Hindlimb muscle (tissue), 1 donor: ENCODE data around the gene NSUN2. TPM values are rescaled to one million over a fixed set of nuclear protein-coding genes. Genes with fewer than 3 reads are reported as not detected.
A peak's percentile ranks its signal among the peaks of the same experiment; 100 is the strongest.

Source experiments
- DNase-seq: peaks from one replicate; pipeline ENCODE4 v3.0.0-alpha.2; 2013
- polyA plus RNA-seq: library from polyadenylated mRNA; unstranded; fragments of 120-200 nt; gene quantifications from one replicate; pipeline ENCODE4 v1.2.1, GENCODE V29; 2013; ENCODE audit not compliant: insufficient read length

Gene NSUN2
- polyA plus RNA-seq, 1 donor, result 49.2 TPM

DNA sequence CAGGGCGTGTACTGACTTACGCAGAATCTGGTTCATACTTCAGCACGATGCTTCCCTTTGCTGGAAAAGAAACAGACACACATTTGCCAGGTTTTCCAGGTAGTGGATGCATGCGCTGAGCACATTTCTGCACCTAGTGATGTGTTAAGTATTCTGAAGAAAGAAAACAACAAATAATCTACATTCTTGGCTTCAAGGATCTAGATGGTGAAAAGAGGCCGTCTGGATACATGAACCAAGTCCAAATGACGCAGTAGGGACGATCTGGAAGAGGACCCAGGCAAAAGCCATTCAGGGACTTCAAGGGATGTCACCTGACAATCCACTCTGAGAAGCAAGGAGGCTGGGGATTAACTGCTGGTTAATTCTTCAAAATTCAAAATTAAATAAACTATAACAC, 30.4 kb downstream of the NSUN2 start:
- no peak for DNase-seq

DNA sequence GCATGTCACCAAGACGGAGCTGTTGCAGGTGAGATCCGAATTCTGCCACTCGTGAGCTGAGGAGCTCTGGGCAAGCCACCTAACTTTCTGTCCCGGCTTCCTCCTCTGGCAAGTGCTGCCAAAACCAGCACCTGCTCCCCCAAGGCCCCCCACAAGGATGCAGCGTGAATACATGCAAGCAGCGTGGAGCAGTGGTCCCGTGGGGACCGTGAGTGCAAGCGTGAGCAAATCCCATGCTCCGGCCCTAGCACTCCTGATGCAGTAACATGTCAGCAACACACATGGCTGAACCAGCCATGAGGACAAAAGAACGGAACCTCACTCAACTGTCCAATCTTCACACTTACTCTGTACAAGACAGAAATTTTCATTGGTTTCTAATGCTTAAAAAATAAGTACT, 31.0 kb downstream of the NSUN2 start:
- no peak for DNase-seq

DNA sequence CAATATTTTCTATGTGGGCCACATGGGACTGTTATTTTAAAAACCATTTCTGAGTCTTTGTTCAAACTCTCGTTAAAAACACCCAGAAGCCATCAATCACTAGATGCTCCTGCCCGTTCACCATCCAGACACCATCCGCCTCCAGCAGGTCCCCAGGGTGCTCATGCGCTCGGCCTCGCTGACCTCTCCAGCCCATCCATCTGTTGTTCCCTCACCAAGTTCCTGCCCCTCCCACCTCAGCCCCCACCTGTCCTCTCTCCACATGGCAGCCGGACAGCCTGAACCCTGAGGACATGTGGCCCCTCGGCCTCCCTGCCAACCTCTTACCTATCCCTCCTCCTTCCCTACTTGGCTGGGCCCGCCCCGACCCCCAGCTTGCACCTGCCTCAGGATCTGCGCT, 31.6 kb downstream of the NSUN2 start:
- no peak for DNase-seq

DNA sequence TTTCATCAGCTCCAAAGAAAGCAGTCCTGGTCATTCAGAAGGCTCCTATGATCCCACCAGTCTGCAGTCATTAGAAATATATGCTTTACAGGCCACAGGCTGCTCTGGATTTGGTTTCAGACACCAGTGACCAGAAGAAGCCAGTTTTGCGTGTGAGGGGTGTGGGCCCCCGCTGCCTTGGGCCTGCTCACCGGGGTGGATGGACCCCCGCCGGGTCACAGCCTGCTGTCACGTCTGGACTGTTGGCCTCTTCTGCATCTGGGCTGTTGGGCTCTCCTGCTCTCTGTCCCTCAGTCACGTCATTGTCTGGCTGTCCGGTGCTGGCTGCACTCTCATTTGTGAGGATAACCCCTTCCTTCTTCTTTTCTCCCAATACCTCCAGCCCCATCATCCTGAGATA, 33.1 kb downstream of the NSUN2 start:
- no peak for DNase-seq

DNA sequence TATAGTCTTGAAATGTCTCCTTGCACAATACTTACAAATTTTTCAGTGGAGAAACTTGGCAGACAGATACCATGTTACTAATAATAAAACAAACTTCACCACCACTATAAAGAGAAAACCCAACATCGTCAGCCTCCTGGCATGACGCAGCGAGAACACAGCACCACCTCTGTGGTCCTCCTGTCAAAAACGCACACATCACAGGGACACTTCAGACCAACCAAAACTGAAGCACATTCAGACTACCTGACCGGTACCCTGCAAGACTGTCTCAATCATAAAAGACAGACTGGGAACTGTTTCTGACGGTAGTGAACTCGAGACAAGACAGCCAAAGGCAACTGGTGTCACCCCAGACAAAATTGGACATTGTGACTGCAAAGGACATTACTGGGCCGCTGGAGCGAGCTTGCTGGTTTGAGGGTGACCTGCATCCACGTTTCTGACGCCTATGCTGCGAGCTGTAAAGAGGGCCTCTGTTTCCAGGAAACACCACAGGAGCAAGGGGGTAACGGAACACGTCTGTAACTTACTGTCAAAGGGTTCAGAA, 34.4 kb downstream of the NSUN2 start:
- DNase-seq, result no peak

DNA sequence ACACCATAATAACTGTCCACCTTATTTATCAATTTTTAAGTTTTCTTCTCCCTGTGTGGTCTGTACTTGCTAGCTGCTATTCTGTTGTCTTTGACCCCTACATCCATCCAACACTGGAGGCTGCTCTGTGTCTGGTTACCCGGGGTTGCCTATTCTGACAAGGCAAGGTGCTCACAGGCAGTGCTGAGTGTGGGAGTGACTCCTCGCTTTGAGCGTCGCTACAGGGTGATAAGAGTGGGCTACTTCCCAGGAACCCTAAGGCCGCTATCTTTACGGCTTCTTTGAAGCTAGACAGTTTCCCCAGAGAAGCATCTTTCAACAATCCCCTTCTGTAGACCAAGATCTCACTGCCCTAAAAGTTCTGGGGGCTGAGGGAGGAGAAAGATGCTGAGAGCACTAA, 35.3 kb downstream of the NSUN2 start:
- no peak for DNase-seq

DNA sequence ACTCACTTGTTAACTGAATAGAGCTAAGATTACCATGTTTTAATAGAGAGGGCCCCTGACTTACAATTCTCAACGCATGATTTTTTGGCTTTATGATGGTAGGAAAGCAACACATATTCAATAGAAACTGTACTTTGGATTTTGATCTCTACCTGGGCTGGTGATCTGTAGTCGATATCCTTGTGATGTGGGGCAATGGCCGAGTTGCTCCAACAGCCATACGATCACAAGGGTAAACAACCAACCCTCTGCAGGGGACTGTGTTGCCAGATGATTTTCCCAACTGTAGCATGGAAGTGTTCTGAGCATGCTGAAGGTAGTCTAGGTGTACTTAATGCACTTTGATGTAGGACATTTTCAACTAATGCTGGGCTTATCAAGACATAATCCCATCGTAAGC, 36.5 kb downstream of the NSUN2 start:
- DNase-seq, result no peak

DNA sequence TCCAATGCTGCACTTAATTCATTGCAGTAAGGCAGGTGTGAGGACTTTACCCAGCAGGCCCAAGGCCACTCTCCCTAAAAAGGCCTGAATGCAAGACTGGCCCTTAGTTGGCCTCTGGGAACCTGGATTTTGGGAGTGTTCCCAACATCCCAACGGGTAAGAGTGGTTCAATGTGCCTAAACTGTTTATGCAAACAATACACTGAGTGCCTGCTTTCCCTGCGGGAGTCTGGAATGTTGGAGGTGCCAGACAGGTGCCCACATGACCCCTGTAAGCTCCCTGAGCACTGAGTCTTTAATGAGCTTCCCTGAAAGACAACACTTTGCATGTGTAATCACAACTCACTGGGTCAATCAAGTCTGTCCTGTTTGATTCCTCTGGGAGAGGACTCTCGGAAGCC, 37.4 kb downstream of the NSUN2 start:
- DNase-seq, result no peak

DNA sequence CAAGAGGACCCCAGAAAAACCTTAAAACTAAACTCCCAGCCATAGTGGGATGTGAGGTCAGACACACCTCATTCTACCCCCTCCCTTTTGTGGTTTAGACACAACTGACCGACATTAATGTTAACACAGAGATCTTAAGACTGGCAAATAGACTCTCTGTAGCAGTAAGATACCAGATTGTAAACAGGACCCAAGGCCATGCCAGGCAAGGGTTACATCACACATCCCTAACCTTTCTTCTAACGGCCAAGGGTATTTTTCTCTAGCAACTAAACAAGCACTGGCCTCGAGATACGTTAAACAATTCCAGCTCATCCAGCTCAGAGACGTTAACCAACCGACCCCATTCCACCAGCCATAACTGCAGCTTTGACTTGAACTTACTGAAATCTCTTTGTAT, 38.8 kb downstream of the NSUN2 start:
- DNase-seq, result no peak

DNA sequence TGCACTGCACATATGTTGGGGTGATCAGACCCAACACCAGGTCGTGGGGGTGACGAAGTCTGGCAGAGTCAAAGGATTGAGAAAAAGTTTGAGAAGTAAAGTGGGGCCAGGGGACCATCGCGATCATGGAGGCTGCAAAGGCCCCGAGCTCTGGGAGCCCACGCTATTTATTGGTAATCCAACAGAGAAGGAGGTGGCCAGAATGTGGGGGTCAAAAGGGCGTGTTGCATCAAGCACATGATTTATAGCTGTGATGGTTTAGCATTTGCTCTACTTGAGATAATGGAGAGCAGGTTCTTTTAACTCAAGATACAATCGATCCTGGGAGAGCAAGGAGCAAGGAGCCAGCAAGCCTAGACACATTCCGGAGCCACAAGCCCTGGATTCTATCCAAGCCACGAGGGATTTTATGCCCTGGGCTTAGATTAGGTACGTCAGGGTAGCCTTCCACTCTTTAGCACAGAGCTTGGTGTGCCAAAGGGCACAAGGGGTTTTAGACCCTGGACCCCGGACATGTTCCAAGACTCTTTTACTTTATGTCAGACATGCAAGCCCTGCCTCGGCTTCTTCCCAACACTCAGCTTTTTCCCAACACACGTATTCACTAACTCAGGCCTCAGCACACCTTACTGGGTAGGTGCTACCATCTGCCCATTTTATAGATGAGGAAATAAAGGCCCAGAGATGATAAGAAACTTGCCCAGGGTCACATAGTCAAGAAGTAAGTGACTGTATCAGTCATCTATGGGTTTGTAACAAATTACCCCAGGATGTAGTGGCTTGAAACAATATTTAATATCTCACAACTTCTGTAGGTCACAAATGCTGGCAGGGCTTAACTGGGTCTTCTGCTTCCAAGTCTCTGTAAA, 39.5 kb downstream of the NSUN2 start:
- DNase-seq, result no peak

DNA sequence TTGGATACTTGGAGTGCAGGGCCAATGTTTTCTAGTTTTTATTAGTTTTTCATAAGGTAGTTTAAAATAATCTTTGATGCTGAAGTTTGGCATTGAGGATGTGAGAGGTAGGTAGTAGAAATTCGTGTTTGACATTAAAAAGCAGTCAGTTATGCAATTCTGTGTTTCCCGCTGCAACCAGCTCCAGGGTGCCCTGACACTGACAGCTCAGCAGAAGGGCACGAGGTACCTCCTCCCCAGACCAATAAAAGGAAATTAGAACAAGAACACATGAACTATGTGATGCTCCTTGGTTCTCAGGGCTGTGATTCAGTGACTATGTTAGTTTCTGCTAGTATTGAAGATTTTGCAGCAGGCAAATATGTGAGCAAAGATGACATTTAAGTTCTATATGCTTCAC, 40.2 kb downstream of the NSUN2 start:
- no peak for DNase-seq

DNA sequence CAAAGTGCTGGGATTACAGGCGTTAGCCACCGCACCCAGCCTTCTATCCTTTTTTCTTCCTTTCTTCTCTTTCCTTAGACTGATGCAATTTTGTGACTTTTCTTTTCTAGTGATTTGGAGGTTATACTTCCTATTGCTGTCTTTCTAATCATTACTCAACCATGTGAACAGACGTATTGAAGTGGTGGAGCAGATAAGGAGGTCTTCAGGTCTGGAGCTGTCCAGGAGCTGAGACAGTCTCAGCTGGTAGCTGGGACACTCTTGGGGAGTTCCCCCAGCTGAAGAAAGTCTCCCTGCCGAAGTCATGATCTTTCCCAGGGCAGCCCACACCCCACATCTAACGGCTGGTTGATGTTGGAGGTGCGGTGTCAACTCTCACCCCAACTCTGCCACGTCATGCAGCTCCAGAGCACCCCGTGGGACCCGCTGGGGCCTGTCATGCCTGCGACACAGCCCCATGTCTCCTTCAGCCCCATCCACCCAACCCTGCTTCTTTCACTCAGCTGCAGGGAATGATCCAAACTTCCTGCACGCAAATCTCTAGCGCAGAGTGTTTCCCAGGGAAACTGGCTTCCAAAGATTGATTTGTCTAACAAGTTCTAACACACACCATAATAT, 41.1 kb downstream of the NSUN2 start:
- no peak for DNase-seq

DNA sequence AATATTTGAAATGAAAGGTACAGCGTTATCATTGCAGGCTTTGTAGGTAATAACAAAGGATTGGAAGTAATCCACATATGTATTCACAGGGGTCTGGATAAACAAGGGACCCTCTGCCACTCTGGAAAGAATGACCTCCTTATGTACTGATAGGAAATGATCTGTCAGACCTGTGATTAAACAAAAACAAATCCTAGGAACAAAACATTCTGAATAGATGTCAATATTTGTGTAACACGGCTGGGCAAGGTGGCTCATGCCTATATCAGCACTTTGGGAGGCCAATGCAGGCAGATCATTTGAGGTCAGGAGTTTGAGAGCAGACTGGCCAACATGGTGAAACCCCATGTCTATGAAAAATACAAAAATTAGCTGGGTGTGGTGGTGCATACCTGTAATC, 42.3 kb downstream of the NSUN2 start:
- DNase-seq, result no peak

DNA sequence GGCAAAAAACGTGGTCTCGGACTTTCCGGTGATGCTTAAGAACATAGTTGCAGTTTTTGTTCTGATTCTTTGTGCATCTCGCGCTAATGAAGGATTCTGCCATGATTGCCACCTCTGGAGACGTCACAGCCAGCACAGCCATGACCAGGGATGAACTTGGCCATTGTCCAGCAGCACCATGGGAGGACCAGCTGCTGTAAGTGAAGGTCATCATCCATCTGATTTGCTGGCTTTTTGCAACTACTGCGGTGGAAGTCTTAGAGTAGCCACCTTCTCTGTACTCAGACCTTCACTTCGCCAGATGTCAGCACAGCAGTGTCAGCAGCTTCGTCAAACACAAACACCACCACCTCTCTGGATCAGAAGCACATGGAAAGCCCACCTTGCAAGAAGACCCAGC, 45.7 kb downstream of the NSUN2 start:
- DNase-seq, result no peak

DNA sequence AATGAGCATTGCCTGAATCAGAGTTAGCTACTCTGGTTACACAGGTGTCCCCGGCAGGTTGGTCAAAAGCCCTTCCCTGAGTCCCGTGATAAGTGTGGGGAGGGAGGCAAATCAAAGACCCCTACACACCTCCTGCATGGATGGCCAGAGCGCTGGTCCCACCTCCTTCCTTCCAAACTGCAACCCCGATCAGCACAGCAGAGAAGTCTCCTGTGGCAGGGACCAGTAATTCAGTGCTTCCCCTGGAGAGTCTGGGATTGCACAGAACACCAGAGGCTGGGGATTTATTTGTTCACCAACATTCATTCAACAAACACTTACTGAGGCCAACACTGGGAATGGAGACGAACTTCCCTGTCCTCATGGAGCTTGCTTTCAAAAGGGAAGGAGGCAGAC, 46.2 kb downstream of the NSUN2 start:
- no peak for DNase-seq

DNA sequence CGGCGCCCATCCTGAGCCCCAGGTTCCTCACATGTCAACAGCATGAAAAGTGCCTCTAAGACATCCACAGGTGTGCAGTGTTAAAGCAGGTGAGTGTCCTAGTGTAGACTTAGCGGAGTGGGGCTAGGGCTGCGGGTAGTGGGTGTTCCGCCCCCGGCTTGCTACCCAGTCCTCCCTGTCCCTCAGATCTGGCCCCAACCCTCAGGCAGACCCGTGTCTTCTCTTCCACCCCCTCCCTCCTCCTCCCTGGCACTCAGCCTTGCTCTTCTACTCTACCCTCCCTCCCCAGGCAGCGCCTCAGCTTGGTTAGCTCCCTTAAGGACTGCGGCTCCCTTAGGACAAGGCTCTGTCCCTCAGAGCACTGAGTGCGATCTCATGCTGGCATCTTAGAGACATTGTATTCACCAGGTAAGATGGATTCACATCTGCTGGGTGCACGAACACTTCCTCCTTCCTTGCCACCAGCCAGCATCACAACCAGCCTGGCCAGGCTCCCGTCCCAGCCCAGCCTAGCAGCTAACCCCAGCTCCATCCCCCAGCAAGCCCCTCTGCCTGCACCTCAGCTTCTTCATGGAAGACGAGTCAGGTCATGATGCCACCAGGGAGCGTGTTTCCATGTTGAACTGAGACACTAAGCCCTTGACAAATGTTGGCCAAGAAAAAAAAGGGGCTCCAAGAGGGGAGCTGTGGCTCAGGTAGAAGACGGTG, 46.8 kb downstream of the NSUN2 start:
- DNase-seq, result no peak

DNA sequence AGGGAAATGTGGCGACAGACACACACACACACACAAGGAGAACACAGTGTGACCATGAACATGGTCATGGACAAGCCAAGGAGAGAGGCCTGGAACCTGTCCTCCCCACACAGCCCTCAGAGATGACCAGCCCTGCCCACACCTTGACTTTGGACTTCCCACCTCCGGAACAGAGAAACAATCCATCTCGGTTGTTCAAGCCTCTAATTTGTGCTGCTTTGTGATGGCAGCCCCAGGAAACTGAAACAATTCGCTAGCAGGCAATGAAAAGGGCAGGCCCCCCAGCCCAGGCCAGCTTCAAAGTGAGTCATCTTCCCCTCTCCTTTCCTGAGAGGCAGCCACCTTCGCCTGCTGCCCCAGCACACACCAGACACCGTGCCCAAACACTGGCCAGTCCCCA, 47.7 kb downstream of the NSUN2 start:
- no peak for DNase-seq

DNA sequence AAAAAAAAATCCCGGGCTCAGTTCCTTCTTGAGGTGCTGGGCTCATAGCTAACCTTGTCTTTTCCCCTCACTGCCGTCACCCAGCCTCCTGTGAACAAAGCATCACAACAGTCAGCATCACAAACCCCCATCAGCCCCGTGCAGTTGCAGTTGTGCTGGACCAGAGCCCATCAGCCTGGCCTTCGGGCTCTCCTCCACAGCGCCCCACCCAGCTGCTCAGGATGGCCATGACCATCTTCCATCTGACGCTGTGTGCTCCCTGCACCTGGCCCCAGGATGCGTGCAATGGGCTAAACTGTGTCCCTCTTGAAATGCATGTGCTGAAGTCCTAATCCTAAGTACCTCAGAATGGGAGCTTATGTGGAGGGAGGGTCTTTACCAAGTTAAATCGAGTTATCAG, 48.1 kb downstream of the NSUN2 start:
- no peak for DNase-seq

DNA sequence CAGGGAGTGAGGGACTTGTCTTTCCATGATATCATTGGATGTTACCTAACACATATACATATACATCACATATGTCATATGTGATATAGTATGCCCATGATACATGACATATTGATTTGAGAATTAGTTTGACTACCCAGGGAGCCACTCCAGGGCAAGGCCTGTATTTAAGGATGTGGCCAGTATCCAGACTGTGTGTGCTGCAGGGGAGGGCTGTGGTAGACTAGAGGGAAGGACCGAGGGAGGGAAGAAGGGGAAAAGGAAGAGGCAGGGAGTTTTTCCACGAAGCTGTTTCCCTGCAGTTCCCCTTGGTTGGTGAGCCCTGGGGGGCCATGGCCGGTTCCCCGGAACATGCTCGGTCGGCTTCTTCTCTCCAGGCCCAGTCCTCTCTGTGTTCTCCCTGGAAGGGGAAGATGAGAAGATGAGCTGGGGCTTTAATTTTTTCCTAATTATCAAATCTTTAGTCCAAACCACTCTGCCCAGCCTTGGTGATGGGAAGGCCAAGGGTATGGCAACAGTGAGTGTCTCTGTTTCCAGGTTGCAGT, 48.7 kb downstream of the NSUN2 start:
- no peak for DNase-seq

DNA sequence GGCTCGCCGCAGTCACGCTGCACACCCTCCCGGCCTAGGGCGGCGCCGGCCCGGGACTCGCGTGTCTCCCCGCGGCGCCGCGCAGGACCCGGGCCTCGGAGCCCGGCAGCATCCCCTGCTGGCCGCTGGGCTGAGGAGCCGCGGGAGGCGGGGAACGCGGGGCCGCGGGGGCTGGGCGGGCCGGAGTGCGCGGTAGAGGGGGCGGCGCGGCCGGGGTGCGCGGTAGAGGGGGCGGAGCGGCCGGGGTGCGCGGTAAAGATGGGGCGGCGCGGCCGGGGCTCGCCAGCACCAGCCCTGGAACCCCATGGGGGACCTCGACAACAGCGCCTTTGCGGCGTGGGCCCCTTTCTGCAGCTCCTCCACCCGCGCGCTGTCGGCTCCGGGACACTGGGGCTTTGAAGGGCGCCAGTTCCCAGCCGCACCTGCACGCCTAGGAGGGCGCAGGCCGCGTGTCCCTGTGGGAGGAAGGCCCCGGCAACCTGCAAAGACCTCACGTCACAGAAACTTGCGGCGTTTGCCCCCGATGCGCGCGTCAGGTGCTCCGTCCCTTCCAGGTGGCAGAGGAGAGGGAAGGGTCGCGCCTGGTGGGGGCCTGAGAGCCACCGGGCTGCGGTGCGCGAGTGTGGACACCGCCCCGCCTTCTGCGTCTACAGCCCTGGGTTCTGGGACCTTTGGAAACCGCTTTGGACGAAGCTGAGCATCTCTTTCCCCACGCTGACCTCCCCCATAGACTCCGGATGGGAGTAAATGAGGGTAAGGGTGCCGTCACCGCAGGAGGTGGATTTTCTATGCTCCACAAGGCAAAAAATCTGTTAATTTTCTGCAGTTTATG, 49.6 kb downstream of the NSUN2 start:
- peak; percentile 42 for DNase-seq

DNA sequence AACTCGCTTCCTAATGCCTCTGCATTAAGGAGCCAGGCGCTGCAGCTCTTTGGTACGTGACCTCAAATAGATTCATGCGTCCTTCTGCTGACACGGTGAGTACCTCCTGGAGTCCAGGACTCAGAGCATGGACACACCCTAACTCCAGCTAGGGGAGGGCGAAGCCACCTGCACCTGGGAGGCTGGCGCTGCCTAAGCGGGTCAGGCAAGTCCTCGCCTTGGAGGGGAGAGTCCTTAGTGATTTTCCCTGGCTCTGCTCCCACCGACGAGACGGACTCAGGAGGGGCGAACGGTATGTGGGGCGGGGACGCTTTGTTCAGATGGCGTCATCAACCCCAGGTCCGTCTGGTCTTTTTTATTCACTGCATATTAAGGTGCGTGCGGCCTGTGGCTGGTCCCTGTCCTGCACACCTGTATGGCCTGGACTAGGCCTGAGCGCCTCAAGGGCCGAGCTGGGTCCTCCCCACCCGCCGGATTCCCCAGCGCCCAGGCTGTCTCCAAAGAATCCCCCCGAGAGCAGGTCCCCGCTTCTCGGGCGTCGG, 50.3 kb downstream of the NSUN2 start:
- no peak for DNase-seq
